Pancreas (tissue), 10 donors: ENCODE data around the gene ENO1. TPM values are rescaled to one million over a fixed set of nuclear protein-coding genes. Genes with fewer than 3 reads are reported as not detected.
"Not testable (repeated sequence)": the region's sequence is repeated elsewhere in the genome, so short reads cannot be mapped to it uniquely, and the experiment has no call there.

Experiments
- ATAC-seq, 4 donors: fragments of 200-7000 bp; cut with Tn5 transposase; one replicate each; pipeline versions ENCODE4 v1.8.0 to v1.9.1; 2020; ENCODE audit warnings: mild to moderate bottlenecking in 4 of 4, moderate library complexity in 4 of 4
- DNase-seq, 6 donors: peaks; one replicate each; pipeline ENCODE4 v3.0.0-alpha.2; 2020
- FAIRE-seq: peaks from 2 replicates; lab custom pipeline; 2012; peaks lifted over from hg19 to GRCh38; lab: Jason Lieb, UNC
- H3K27ac ChIP-seq, 4 donors: fragments of 200-600 bp; sonication (generic); 1 replicate in 3 of 4; 2 replicates in 1 of 4; pipeline versions ENCODE4 v1.5.0 to v1.8.0; 2020
- H3K27me3 ChIP-seq, 4 donors: fragments of 200-600 bp; one replicate each; pipeline ENCODE4 v1.8.0; 2021
- H3K36me3 ChIP-seq, 3 donors: fragments of 200-600 bp; sonication (generic) in 1 of 3; one replicate each; pipeline versions ENCODE4 v1.5.0 to v1.8.0; 2020 to 2021
- H3K4me1 ChIP-seq, 3 donors: fragments of 200-600 bp; one replicate each; pipeline ENCODE4 v1.8.0; 2021
- H3K4me3 ChIP-seq, 4 donors: fragments of 200-600 bp; sonication (generic) in 2 of 4; one replicate each; pipeline versions ENCODE4 v1.5.0 to v1.8.0; 2020 to 2021
- H3K9me3 ChIP-seq, 4 donors: fragments of 200-600 bp; one replicate each; pipeline ENCODE4 v1.8.0; 2021
- WGBS, 2 donors: extraction: QIAGEN DNeasy Blood & Tissue Kit; methylation state at CpG; one replicate each; pipeline ENCODE4 v1.1.7; 2013; 5-methylcytosine and 5-hydroxymethylcytosine counted together
- intact Hi-C, 3 donors: fragments of 100-400 bp; cut with DNase I; formaldehyde crosslinking; loops; one replicate each; pipeline versions ENCODE4 v1.11.1 to v1.14.2; 2022
- polyA plus RNA-seq, 2 donors: library from polyadenylated mRNA; stranded (reverse); fragments of 200-250 nt; gene quantifications; one replicate each; pipeline ENCODE4 v1.2.3, GENCODE V29; 2013
- total RNA-seq, 6 donors: library from RNA; stranded (reverse); fragmentation: NEBNext Ultra II Directional in 4 of 6; extraction: Animal tissue kit (Norgen Biotek cat#: 25700) in 4 of 6; gene quantifications; one replicate each; pipeline versions ENCODE4 v1.2.1 to v1.2.4, GENCODE V29; 2021 to 2023
- TF ChIP-seq, protein P1 (sequence below), 4 donors: fragments of 200-600 bp; sonication (generic) in 3 of 4; IDR thresholded peaks; one replicate each; pipeline versions ENCODE4 v1.5.0 to v1.8.0; 2021; ENCODE audit warnings: antibody characterized with exemption in 4 of 4
- donor health status: healthy with polysubstance abuse.
- donor health status: DM: no; HTN: no; CAD: no; lungs with moderate emphysema.
- donor health status: DM: no; HTN: no; CAD: no.
- donor health status: control.
- donor health status: control.
- donor health status: Bipolar disorder and iron deficiency.
- donor health status: DM: yes; HTN: yes; CAD: no.
- donor health status: DM: no; HTN: no; CAD: no.
- donor health status: DM: no; HTN: no; CAD: no.
- donor health status: DM: yes; HTN: yes; CAD: no.

ENO1 gene
- total and polyA plus RNA-seq, 8 donors = 69.9 to 299 (median 166) TPM

DNA sequence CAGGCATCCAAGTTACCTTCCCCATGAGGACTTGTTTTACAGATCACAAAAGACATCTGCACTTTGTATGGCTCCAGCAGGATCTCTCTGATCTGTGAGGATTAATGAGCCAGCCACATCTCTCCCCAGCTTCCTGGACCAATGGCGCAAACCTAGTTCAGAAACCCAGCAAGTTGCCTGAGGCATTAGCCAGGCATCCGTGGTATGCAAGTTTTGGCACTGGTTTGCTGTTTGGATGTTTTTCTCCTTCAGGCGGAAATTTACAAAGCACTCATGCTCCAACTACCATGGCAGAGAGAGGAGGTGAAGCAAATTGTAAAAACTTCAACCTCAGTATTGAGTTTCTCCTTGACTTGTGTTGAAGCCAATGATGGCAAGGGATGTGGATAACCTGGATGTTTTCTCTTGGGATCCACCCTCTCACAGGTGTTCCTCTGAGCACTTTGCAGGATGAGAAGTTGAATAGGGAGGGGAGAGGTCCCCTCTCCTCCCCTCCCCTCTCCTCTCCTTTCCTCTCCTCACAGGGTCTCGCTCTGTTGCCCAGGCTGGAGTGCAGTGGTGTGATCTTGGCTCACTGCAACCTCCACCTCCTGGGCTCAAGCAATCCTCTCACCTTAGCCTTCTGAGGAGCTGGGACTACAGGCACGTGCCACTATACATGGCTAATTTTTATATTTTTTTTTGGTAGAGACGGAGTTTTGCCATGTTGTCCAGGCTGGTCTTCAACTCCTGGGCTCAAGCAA lies 25.6 kb upstream of the ENO1 start:
- Histone ChIP-seq H3K36me3 (no peaks in the 10 kb centered on the region), H3K4me3 (no peak overlapping the region), H3K27ac (peak overlapping the region in 1 of 4 donors; percentile 41), H3K27me3 (no peaks in the 10 kb centered on the region), H3K4me1 (no peaks in the 10 kb centered on the region), H3K9me3 (no peaks in the 10 kb centered on the region)
- ATAC-seq = peak; percentile 40 to 83 (median 74)
- no peak for FAIRE-seq
- WGBS, 2 donors = 59 to 66% methylated on average over 6 of the region's 6 CpGs
- intact Hi-C loops = no loop called here
- TF ChIP-seq, protein P1, sequence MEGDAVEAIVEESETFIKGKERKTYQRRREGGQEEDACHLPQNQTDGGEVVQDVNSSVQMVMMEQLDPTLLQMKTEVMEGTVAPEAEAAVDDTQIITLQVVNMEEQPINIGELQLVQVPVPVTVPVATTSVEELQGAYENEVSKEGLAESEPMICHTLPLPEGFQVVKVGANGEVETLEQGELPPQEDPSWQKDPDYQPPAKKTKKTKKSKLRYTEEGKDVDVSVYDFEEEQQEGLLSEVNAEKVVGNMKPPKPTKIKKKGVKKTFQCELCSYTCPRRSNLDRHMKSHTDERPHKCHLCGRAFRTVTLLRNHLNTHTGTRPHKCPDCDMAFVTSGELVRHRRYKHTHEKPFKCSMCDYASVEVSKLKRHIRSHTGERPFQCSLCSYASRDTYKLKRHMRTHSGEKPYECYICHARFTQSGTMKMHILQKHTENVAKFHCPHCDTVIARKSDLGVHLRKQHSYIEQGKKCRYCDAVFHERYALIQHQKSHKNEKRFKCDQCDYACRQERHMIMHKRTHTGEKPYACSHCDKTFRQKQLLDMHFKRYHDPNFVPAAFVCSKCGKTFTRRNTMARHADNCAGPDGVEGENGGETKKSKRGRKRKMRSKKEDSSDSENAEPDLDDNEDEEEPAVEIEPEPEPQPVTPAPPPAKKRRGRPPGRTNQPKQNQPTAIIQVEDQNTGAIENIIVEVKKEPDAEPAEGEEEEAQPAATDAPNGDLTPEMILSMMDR (IDR thresholded peaks at IDR 0.05) = no peak
- peak in 2 of 6 donors; percentile 21 to 50 for DNase-seq

DNA sequence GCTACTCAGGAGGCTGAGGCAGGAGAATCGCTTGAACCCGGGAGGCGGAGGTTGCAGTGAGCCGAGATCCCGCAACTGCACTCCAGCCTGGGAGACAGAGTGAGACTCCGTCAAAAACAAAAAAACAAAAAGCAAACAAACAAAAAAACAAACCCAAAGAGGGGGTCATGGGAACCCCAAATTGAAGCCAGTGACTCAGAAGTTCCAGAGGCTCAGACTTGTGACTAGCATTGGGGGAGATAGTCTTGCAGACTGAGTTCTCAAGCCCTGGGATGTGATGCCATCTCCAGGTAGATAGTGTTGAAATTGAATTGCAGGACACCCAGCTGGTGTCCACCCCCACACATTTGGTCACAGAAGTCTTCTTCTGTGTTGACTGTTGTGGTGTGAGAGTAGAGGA lies 24.9 kb upstream of the ENO1 start:
- ATAC-seq = peak in 1 of 4 donors; percentile 28
- no peaks in the 10 kb centered on the region for H3K9me3 ChIP-seq
- no peak overlapping the region for H3K4me3 ChIP-seq
- H3K4me1 ChIP-seq = no peaks in the 10 kb centered on the region
- peak overlapping the region in 1 of 4 donors; percentile 39 for H3K27ac ChIP-seq
- TF ChIP-seq, protein P1 (IDR thresholded peaks at IDR 0.05) = no peak
- intact Hi-C loops = no loop called here
- no peak for DNase-seq
- H3K27me3 ChIP-seq = no peaks in the 10 kb centered on the region
- FAIRE-seq = no peak
- H3K36me3 ChIP-seq = no peaks in the 10 kb centered on the region
- 88 to 89% methylated on average over 6 of the region's 6 CpGs for WGBS, 2 donors

DNA sequence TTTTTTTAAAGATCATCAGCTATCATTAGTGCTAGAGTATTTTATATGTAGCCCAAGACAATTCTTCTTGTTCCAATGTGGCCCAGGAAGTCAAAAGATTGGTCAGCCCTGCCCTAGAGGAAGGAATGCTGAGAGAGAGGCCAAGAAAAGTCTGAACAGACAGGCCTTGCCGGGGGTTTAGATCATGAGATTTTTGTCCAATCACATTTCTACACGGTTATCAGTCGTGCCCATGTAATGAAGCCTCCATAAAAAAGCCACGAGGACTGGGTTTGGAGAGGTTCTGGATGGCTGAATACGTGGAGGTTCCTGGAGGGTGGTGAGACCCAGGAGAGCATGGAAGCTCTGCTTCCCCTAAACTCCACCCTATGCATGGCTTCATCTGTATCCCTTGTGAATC lies 24.3 kb upstream of the ENO1 start:
- no peaks in the 10 kb centered on the region for H3K27me3 ChIP-seq
- 68% methylated on average over 5 of the region's 5 CpGs for WGBS, 2 donors

DNA sequence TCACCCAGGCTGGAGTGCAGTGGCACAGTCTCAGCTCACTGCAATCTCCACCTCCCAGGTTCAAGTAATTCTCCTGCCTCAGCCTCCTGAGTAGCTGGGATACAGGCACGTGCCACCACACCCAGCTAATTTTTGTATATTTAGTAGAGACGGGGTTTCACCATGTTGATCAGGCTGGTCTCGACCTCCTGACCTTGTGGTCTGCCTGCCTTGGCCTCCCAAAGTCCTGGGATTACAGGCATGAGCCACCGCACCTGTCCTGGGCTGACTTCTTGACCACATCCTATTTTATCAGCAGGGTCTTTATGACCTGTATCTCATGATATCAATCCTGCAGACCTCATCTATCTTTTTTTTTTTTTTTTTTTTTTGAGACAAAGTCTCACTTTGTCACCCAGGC lies 22.2 kb upstream of the ENO1 start:
- FAIRE-seq, H3K36me3 ChIP-seq, intact Hi-C loops, H3K4me3 ChIP-seq, DNase-seq, H3K9me3 ChIP-seq, H3K4me1 ChIP-seq, H3K27me3 ChIP-seq, ATAC-seq: not testable (repeated sequence)
- H3K27ac ChIP-seq = peak overlapping the region in 1 of 4 donors; percentile 47
- WGBS, 2 donors = 86 to 89% methylated on average over 4 of the region's 4 CpGs

More for the DNA sequence above, 24.3 kb upstream of the ENO1 start:
- intact Hi-C loops = no loop called here
- Histone ChIP-seq H3K36me3 (no peaks in the 10 kb centered on the region), H3K4me3 (no peak overlapping the region), H3K4me1 (no peaks in the 10 kb centered on the region), H3K27ac (no peak overlapping the region), H3K9me3 (no peaks in the 10 kb centered on the region)
- DNase-seq = no peak
- no peak for FAIRE-seq
- no peak for ATAC-seq
- TF ChIP-seq, protein P1 (IDR thresholded peaks at IDR 0.05) = no peak

DNA sequence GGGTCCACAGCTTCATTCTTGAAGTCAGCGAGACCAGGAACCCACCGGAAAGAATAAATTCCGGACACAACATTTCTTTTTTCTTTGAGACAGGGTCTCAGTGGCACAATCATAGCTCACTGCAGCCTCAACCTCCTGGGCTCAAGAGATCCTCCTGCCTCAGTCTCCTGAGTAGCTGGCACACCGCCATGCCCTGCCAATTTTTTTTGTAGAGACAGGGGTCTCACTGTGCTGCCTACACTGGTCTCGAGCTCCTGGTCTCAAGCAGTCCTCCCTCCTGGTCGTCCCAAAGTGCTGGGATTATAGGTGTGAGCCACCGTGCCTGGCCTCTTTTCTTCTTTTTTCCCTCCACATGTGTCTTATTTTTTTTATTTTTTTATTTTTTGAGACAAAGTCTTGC lies 20.6 kb upstream of the ENO1 start:
- no peak for DNase-seq
- intact Hi-C loops = no loop called here
- Histone ChIP-seq H3K36me3 (no peaks in the 10 kb centered on the region), H3K4me1 (no peaks in the 10 kb centered on the region), H3K27ac (no peak overlapping the region), H3K27me3 (no peaks in the 10 kb centered on the region), H3K9me3 (no peaks in the 10 kb centered on the region), H3K4me3 (no peak overlapping the region)
- ATAC-seq = no peak
- WGBS, 2 donors = 90% methylated on average over 7 of the region's 7 CpGs
- FAIRE-seq = no peak
- TF ChIP-seq, protein P1 (IDR thresholded peaks at IDR 0.05) = no peak

DNA sequence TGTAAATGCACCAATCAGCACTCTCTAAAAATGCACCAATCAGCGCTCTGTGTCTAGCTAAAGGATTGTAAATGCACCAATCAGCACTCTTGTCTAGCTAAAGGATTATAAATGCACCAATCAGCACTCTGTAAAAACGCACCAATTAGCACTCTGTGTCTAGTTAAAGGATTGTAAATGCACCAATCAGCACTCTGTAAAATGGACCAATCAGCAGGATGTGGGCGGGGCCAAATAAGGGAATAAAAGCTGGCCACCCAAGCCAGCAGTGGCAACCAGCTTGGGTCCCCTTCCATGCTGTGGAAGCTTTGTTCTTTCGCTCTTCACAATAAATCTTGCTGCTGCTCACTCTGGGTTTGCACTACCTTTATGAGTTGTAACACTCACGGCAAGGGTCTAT lies 19.9 kb upstream of the ENO1 start:
- WGBS, 2 donors = 88 to 94% methylated on average over 5 of the region's 5 CpGs
- H3K27ac ChIP-seq, H3K36me3 ChIP-seq, H3K4me3 ChIP-seq, FAIRE-seq, ATAC-seq, H3K4me1 ChIP-seq, H3K27me3 ChIP-seq, H3K9me3 ChIP-seq, intact Hi-C loops, DNase-seq: not testable (repeated sequence)

DNA sequence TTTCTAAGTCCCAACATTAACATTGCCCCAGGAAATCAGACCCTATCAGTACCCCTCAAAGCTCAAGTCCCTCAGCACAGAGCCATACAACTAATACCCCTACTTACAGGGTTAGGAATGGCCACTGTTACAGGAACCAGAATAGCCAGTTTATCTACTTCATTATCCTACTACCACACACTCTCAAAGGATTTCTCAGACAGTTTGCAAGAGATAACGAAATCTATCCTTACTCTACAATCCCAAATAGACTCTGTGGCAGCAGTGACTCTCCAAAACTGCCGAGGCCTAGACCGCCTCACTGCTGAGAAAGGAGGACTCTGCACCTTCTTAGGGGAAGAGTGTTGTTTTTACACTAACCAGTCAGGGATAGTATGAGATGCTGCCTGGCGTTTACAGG lies 19.0 kb upstream of the ENO1 start:
- H3K4me1 ChIP-seq, intact Hi-C loops, H3K36me3 ChIP-seq, FAIRE-seq, ATAC-seq, H3K9me3 ChIP-seq, H3K27ac ChIP-seq, DNase-seq, H3K27me3 ChIP-seq, H3K4me3 ChIP-seq: not testable (repeated sequence)
- 69 to 76% methylated on average over 4 of the region's 4 CpGs for WGBS, 2 donors

DNA sequence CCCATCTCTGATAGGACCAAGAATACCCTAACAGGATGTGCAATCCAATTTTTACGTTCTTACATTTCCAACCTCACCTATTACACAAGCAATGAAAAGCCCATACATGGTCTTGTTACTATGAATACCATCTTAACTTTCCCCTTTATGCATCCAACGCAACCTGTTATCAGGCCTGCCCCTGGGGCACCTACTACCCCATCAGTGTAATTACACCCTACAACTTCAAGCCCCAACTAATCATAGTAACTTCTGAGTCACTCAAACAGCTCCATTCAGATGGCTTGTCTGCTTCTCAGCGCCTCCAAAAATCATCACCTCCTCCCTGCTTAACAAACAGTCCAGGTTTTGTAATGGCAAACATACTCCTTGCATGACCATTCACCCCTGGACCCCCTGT lies 18.3 kb upstream of the ENO1 start:
- H3K4me1 ChIP-seq, DNase-seq, intact Hi-C loops, H3K27me3 ChIP-seq, H3K4me3 ChIP-seq, H3K36me3 ChIP-seq, FAIRE-seq, ATAC-seq, H3K9me3 ChIP-seq, H3K27ac ChIP-seq: not testable (repeated sequence)
- WGBS, 2 donors = 77 to 92% methylated on average over 3 of the region's 3 CpGs
